Measurements from ENCODE around the gene CA4.

Gene CA4

GRCh38 chr17:60138769-60139437, 10.9 kb upstream of the CA4 start (continued):
- TF ChIP-seq MZF1 (tag by site-specific recombination; IDR thresholded peaks at IDR 0.05; ENCODE audit: borderline replicate concordance) (no peak), ELK4 (IDR thresholded peaks at IDR 0.05; ENCODE audit: borderline replicate concordance, low read depth, low read length) (no peak), ZNF114 (tag by site-specific recombination; IDR thresholded peaks at IDR 0.05) (no peak), EGR2 (tag by site-specific recombination; IDR thresholded peaks at IDR 0.05; ENCODE audit: low read depth) (no peak), ZNF488 (tag by site-specific recombination; IDR thresholded peaks at IDR 0.05) (no peak)

- Histone ChIP-seq H3K27ac (ENCODE audit: extremely low read depth, low read depth, low read length) (no peak overlapping the region), H3K9me3 (ENCODE audit: control insufficient read depth, insufficient read depth, low read depth, low read length) (no peaks in the 10 kb centered on the region), H3K36me3 (ENCODE audit: control insufficient read depth in 2 of 2, insufficient read depth in 1 of 2, low read length in 2 of 2) (no peaks in the 10 kb centered on the region), H3K4me3 (ENCODE audit: low read depth, low read length) (no peak overlapping the region), H3K4me1 (ENCODE audit: control insufficient read depth, insufficient read depth, low read length) (peaks cover 4% of the 10 kb centered on the region)
- POLR2A ChIA-PET = interaction anchor here (0.6 to 0.8 kb wide), 2 partner anchors 8 to 430 kb away, joined by 3 read pairs; no protein-coding TSS in a partner anchor
- CTCF ChIA-PET = interaction anchor here (0.6 to 1.4 kb wide), 6 partner anchors 31 to 807 kb away, joined by 3 to 5 read pairs (median 4); no protein-coding TSS in a partner anchor
- TF ChIP-seq ZNF777 (tag by site-specific recombination; IDR thresholded peaks at IDR 0.05; ENCODE audit: borderline replicate concordance) (no peak), KLF8 (tag by site-specific recombination; IDR thresholded peaks at IDR 0.05) (peak; percentile 62; the same call in 1 of the 2 replicates), ZNF175 (tag by site-specific recombination; IDR thresholded peaks at IDR 0.05) (no peak), ZNF366 (tag by site-specific recombination; conservative IDR thresholded peaks at IDR 0.05) (no peak), ZBTB7A (tag by site-specific recombination; IDR thresholded peaks at IDR 0.05; ENCODE audit: low read depth) (no peak), GLIS1 (tag by site-specific recombination; IDR thresholded peaks at IDR 0.05) (no peak), ZNF610 (tag by site-specific recombination; IDR thresholded peaks at IDR 0.05; ENCODE audit: borderline replicate concordance) (no peak), ZNF580 (tag by site-specific recombination; IDR thresholded peaks at IDR 0.05) (no peak), SP7 (tag by site-specific recombination; IDR thresholded peaks at IDR 0.05) (no peak), ZNF23 (tag by site-specific recombination; IDR thresholded peaks at IDR 0.05; ENCODE audit: borderline replicate concordance) (no peak), ZNF19 (tag by site-specific recombination; IDR thresholded peaks at IDR 0.05; ENCODE audit: low read depth) (no peak), ZBTB8A (tag by site-specific recombination; IDR thresholded peaks at IDR 0.05) (no peak), ZNF324 (tag by site-specific recombination; IDR thresholded peaks at IDR 0.05) (no peak), ZNF10 (tag by site-specific recombination; IDR thresholded peaks at IDR 0.05) (no peak), HOXA7 (CRISPR knock-in tag; IDR thresholded peaks at IDR 0.05; ENCODE audit: borderline replicate concordance) (no peak), ZNF121 (tag by site-specific recombination; IDR thresholded peaks at IDR 0.05) (no peak), IKZF3 (tag by site-specific recombination; IDR thresholded peaks at IDR 0.05) (no peak), KLF16 (tag by site-specific recombination; IDR thresholded peaks at IDR 0.05) (peak; percentile 92), ZFHX2 (tag by site-specific recombination; conservative IDR thresholded peaks at IDR 0.05) (no peak), ZNF280D (tag by site-specific recombination; IDR thresholded peaks at IDR 0.05) (no peak), KLF7 (tag by site-specific recombination; IDR thresholded peaks at IDR 0.05; ENCODE audit: borderline replicate concordance) (peak; percentile 66; the same call in 1 of the 2 replicates), ZNF692 (tag by site-specific recombination; IDR thresholded peaks at IDR 0.05) (no peak), ZNF202 (tag by site-specific recombination; IDR thresholded peaks at IDR 0.05; ENCODE audit: borderline replicate concordance) (no peak), ZBTB17 (tag by site-specific recombination; IDR thresholded peaks at IDR 0.05) (no peak), ZNF132 (tag by site-specific recombination; IDR thresholded peaks at IDR 0.05; ENCODE audit: borderline replicate concordance) (no peak)
These were observed 10.1 kb upstream of the CA4 start for GRCh38 chr17:60139438-60140285.

All from HEK293 (cell line).